GM12878 (cell line): Measurements from ENCODE around the gene PRKN. TPM values are rescaled to one million over a fixed set of nuclear protein-coding genes. Genes with fewer than 3 reads are reported as not detected.

Source experiments
- ATAC-seq: fragments of 200-7000 bp; cut with Tn5 transposase; 3 replicates; pipeline ENCODE4 v1.9.1; 2020; ENCODE audit warnings: mild to moderate bottlenecking, moderate library complexity
- BruUV-seq: library from RNA; stranded (reverse); fragments of 400-500 nt; replicated peaks from 2 replicates; lab custom pipeline; 2021; lab: Mats Ljungman, UMichigan
- CTCF ChIA-PET: fragments of 300-600 bp; sonication (Branson Sonifier 250); formaldehyde crosslinking; extraction: SDS; loops from one replicate; lab custom pipeline; 2021; ENCODE audit warnings: inconsistent platforms; lab: Yijun Ruan, JAX
- POLR2A ChIA-PET: fragments of 350-600 bp; formaldehyde crosslinking; extraction: SDS; loops from one replicate; lab custom pipeline; 2021; ENCODE audit warnings: inconsistent platforms; lab: Charles Lee
- RAD21 ChIA-PET: fragments of 300-600 bp; sonication (Branson Sonifier 250); formaldehyde crosslinking; loops from one replicate; lab custom pipeline; 2023; ENCODE audit warnings: antibody characterized with exemption; ENCODE audit not compliant: unreplicated experiment; lab: Charles Lee
- SMC1A ChIA-PET: fragments of 300-600 bp; sonication (Branson Sonifier 250); formaldehyde crosslinking; loops from one replicate; lab custom pipeline; 2023; ENCODE audit not compliant: unreplicated experiment, uncharacterized antibody; lab: Charles Lee
- DNase-seq: peaks from one replicate; pipeline ENCODE4 v3.0.0-alpha.2; 2011; ENCODE audit warnings: low read depth, low spot score
- FAIRE-seq: peaks from 3 replicates; lab custom pipeline; 2011; peaks lifted over from hg19 to GRCh38; lab: Jason Lieb, UNC
- H2AFZ ChIP-seq: 2 replicates; pipeline ENCODE4 v1.6.0; 2011; ENCODE audit warnings: low read depth, low read length, control low read depth; ENCODE audit not compliant: control insufficient read depth
- H3K27ac ChIP-seq: 2 replicates; pipeline ENCODE4 v1.5.1; 2011; ENCODE audit warnings: control low read depth; ENCODE audit not compliant: control insufficient read depth, insufficient read depth
- H3K27me3 ChIP-seq, 2 experiments: replicated peaks in 1 of 2; 2 replicates each; pipeline versions ENCODE4 v1.6.0 to v1.6.1; 2011; ENCODE audit warnings: low read length in 1 of 2; ENCODE audit not compliant: control insufficient read depth in 2 of 2, insufficient read depth in 2 of 2
- H3K36me3 ChIP-seq, 2 experiments: 2 replicates each; pipeline ENCODE4 v1.5.1; 2011; ENCODE audit warnings: low read length in 1 of 2; ENCODE audit not compliant: control insufficient read depth in 2 of 2, insufficient read depth in 2 of 2
- H3K4me1 ChIP-seq: 2 replicates; pipeline ENCODE4 v1.6.1; 2011; ENCODE audit warnings: mild to moderate bottlenecking, low read length, moderate library complexity, mixed read lengths; ENCODE audit not compliant: control insufficient read depth, insufficient read depth
- H3K4me2 ChIP-seq: 2 replicates; pipeline ENCODE4 v1.6.0; 2011; ENCODE audit warnings: control low read depth; ENCODE audit not compliant: control insufficient read depth, insufficient read depth
- H3K4me3 ChIP-seq: fragments of 200-600 bp; sonication (generic); 2 replicates; pipeline ENCODE4 v1.5.1; 2016
- H3K79me2 ChIP-seq: 2 replicates; pipeline ENCODE4 v1.6.0; 2011; ENCODE audit warnings: low read length; ENCODE audit not compliant: control insufficient read depth, insufficient read depth
- H3K9ac ChIP-seq: 2 replicates; pipeline ENCODE4 v1.8.0; 2011; ENCODE audit warnings: low read length, control low read depth, mixed read lengths; ENCODE audit not compliant: control insufficient read depth, insufficient read depth
- H3K9me3 ChIP-seq: replicated peaks from 3 replicates; pipeline ENCODE4 v1.5.1; 2011; ENCODE audit warnings: mild to moderate bottlenecking, low read length; ENCODE audit not compliant: control insufficient read depth, insufficient read depth
- H4K20me1 ChIP-seq: 2 replicates; pipeline ENCODE4 v1.6.0; 2011; ENCODE audit not compliant: control insufficient read depth, insufficient read depth
- KDM1A ChIP-seq: fragments of 200-600 bp; sonication (generic); IDR thresholded peaks from 2 replicates; pipeline ENCODE4 v1.6.1; 2016; ENCODE audit warnings: borderline replicate concordance
- MEF2A ChIP-seq: IDR thresholded peaks from 2 replicates; pipeline ENCODE4 v1.6.1; 2011; ENCODE audit warnings: low read depth, mild to moderate bottlenecking, low read length, moderate library complexity; ENCODE audit not compliant: insufficient read depth
- POU2F2 ChIP-seq: IDR thresholded peaks from 3 replicates; pipeline ENCODE4 v1.6.1; 2011; ENCODE audit warnings: low read depth, mild to moderate bottlenecking, low read length, borderline replicate concordance
- TCF3 ChIP-seq: IDR thresholded peaks from 2 replicates; pipeline ENCODE4 v1.6.1; 2012; ENCODE audit warnings: low read depth, mild to moderate bottlenecking, low read length, borderline replicate concordance; ENCODE audit not compliant: insufficient read depth
- ZBED1 ChIP-seq: IDR thresholded peaks from 2 replicates; pipeline ENCODE4 v1.6.1; 2016; ENCODE audit warnings: borderline replicate concordance
- ZNF384 ChIP-seq: IDR thresholded peaks from 2 replicates; pipeline ENCODE4 v1.6.1; 2012; ENCODE audit warnings: low read depth, mild to moderate bottlenecking, low read length, improper control_type of control experiment, borderline replicate concordance
- WGBS: methylation state at CpG from one replicate; pipeline ENCODE4 v1.1.6; 2016; ENCODE audit warnings: low lambda C conversion rate; ENCODE audit not compliant: insufficient replicate concordance, insufficient coverage; ENCODE audit errors: missing lambda C conversion rate; 5-methylcytosine and 5-hydroxymethylcytosine counted together
- in situ Hi-C: fragments of 300-500 bp; cut with MboI; formaldehyde crosslinking; loops from 9 replicates; pipeline ENCODE4 v1.14.3; 2018; ENCODE audit warnings: mixed read lengths
- intact Hi-C: fragments of 100-400 bp; cut with micrococcal nuclease; formaldehyde crosslinking; loops from one replicate; pipeline ENCODE4 v1.14.2; 2022; ENCODE audit not compliant: unreplicated experiment
- polyA plus RNA-seq, 11 experiments: library from polyadenylated mRNA; depleted of rRNA in 4 of 11; unstranded in 6 of 11; stranded (reverse) in 5 of 11; fragments of >200 nt; fragmentation: Nextera tagmentation in 4 of 11; fragmentation: Illumina TruSeq in 1 of 11; extraction: Ambion mirVana in 4 of 11; extraction: Trizol in 1 of 11; gene quantifications; 1 replicate in 1 of 11; 2 replicates in 10 of 11; pipeline versions ENCODE4 v1.2.1 to v1.2.3, GENCODE V29; 2011 to 2016; ENCODE audit warnings: inconsistent platforms in 2 of 11, missing spikeins in 2 of 11, low read depth in 1 of 11
- total RNA-seq, 4 experiments: library from RNA; depleted of rRNA in 3 of 4; stranded (reverse); fragments of >200 nt in 3 of 4; fragmentation: Illumina TruSeq in 1 of 4; extraction: Trizol in 1 of 4; gene quantifications; 2 replicates each; pipeline versions ENCODE4 v1.2.1 to v1.2.3, GENCODE V29; 2013 to 2021
- TF ChIP-seq, protein P1 (sequence below): fragments of 450-650 bp; IDR thresholded peaks from 2 replicates; pipeline ENCODE4 v1.6.1; 2016; ENCODE audit warnings: mild to moderate bottlenecking

PRKN gene
- total and polyA plus RNA-seq, 10 of the 15 experiments (the other 5 are each of a cell fraction or from before 2014, with no cell fraction given) = 0.06 to 0.09 TPM; not detected in 8

DNA sequence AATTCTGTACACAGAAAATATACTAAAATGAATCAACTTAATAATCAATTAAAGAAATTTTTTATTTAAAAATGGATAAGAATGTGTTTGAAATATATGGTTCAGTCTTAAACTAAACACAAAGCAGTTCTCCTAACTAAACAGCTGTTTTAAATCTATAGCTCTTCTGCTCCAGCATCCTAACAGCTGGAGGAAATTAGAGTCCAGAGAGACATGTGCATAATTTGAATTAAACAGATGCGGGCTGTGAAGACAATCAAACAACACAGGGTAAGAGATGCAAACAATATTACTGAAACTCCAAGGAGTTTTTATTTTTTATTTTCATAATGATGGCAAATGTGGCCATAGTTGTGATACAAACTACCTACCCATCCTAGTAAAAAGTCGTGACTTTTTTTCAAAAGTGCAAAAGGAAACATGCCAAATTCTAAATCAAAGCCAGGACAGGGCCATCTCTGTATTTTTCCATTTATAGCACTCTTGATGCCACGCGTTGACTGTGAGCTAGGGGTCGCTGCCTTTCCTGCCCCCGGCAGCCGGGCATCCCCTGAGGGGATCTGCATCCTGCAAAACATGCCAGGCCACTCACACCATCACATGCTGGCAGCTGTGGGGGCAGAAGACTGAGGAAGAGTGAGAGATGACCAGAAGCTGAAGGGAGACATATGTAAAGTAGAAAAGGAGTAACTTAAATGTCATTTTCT is 310.6 kb downstream of the PRKN start:
- ATAC-seq (no peak), DNase-seq (no peak), FAIRE-seq (no peak)
- ChIA-PET CTCF (no interaction called here), POLR2A (no interaction called here), SMC1A (no interaction called here), RAD21 (no interaction called here)
- no peak overlapping the region for H3K4me3 ChIP-seq
- BruUV-seq = no TSS peak
- in situ Hi-C loops (no loop called here), intact Hi-C loops (no loop called here)
- H3K36me3 ChIP-seq = no peaks in the 10 kb centered on the region
- WGBS = 44% methylated on average over 7 of the region's 7 CpGs
- no peaks in the 10 kb centered on the region for H3K4me1 ChIP-seq
- H4K20me1 ChIP-seq = no peaks in the 10 kb centered on the region
- H3K4me2 ChIP-seq = no peak overlapping the region
- no peak overlapping the region for H3K9ac ChIP-seq
- no peaks in the 10 kb centered on the region for H3K79me2 ChIP-seq
- H3K27ac ChIP-seq = no peak overlapping the region
- TF ChIP-seq KDM1A (no peak), POU2F2 (no peak), ZBED1 (no peak)
- TF ChIP-seq, protein P1, sequence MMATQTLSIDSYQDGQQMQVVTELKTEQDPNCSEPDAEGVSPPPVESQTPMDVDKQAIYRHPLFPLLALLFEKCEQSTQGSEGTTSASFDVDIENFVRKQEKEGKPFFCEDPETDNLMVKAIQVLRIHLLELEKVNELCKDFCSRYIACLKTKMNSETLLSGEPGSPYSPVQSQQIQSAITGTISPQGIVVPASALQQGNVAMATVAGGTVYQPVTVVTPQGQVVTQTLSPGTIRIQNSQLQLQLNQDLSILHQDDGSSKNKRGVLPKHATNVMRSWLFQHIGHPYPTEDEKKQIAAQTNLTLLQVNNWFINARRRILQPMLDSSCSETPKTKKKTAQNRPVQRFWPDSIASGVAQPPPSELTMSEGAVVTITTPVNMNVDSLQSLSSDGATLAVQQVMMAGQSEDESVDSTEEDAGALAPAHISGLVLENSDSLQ = no peak
- H3K9me3 ChIP-seq = no peaks in the 10 kb centered on the region
- H3K27me3 ChIP-seq = no peaks in the 10 kb centered on the region; a peak in 1 of 4 replicates
- no peak overlapping the region for H2AFZ ChIP-seq

DNA sequence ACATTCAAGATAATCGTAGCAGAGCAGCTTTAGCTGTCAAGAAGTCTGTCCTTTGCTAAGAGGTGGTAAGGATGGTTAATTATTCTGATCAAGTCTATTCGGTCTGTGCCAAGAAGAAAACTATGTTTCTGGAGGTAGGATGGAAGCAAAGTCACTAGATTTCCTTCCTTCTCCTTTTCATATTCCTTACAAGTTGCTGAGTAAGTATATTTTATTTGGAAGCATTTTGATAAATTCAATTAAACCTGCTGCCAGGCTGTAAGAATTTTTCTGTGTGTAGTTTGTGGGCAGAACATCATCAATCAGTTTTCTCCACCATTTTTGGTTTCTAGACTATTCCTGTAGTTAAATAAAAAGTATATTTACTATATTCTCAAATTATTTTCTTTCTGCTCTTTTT is 311.3 kb downstream of the PRKN start:
- DNase-seq (no peak), FAIRE-seq (no peak), ATAC-seq (no peak)
- Histone ChIP-seq H3K27me3 (no peaks in the 10 kb centered on the region; a peak in 1 of 4 replicates), H3K79me2 (no peaks in the 10 kb centered on the region), H3K9ac (no peak overlapping the region), H3K9me3 (no peaks in the 10 kb centered on the region), H3K4me3 (no peak overlapping the region), H3K4me2 (no peak overlapping the region), H3K27ac (no peak overlapping the region)
- WGBS = 11% methylated on average over 2 of the region's 2 CpGs
- no TSS peak for BruUV-seq
- CTCF ChIA-PET = no interaction called here
- in situ Hi-C loops = no loop called here
- TF ChIP-seq TCF3 (no peak), ZNF384 (no peak), MEF2A (no peak)
- TF ChIP-seq, all 136 proteins: peak for 0
- ChIA-PET SMC1A (no interaction called here), RAD21 (no interaction called here), POLR2A (no interaction called here)
- Histone ChIP-seq H3K36me3 (no peaks in the 10 kb centered on the region), H2AFZ (no peak overlapping the region), H4K20me1 (no peaks in the 10 kb centered on the region), H3K4me1 (no peaks in the 10 kb centered on the region)
- intact Hi-C loops = no loop called here
